DLD1 (cell line): ENCODE results near the gene SYT3.
"Not testable (repeated sequence)": the region's sequence is repeated elsewhere in the genome, so short reads cannot be mapped to it uniquely, and the experiment has no call there.

Source experiments
- in situ Hi-C: cut with HindIII; loops from 2 replicates; pipeline ENCODE4 v1.10.0; 2017; ENCODE audit warnings: low sequenced_read_pairs

The SYT3 gene

GRCh38 chr19:50606059-50606836, 33.4 kb downstream of the SYT3 start:
- in situ Hi-C loops, result not testable (repeated sequence)

GRCh38 chr19:50604264-50605073, 35.2 kb downstream of the SYT3 start:
- in situ Hi-C loops, result not testable (repeated sequence)

DNA sequence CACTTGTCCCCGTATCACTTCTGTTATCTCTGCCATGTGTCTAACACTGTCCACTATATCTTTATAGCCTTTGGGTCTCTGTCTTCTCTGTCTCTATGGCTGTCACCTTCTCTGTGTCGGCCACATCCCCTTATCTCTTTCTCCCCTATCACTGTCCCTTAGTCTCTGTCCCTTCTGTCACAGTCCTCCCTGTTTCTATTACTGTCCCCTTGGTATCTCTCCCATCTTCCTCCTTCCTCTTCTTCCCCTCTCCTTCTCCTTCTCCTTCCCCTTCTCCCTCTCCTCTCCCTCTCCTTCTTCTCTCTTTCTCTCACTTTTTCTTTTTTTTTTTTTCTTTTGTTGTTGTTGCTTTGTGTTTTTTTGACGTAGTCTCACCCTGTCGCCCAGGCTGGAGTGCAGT, 36.7 kb downstream of the SYT3 start:
- in situ Hi-C loops, result no loop called here

DNA sequence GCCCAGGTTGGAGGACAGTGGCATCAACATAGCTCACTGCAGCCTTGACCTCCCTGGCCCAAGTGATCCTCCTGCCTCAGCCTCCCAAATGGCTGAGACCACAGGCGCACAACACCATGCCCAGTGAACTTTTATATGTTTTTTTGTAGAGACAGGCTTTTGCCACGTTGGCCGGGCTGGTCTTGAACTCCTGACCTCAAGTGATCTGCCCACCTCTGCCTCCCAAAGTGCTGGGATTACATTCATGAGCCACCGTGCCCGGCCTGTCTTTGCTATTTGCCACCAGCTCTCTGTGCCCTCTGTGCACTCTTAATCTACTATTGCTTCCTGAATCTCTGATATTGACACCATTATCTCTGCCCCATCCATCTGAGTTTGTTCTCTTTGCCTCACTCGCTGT, 37.2 kb downstream of the SYT3 start:
- in situ Hi-C loops, result no loop called here

GRCh38 chr19:50602089-50602422, 37.6 kb downstream of the SYT3 start:
- in situ Hi-C loops, result no loop called here

DNA sequence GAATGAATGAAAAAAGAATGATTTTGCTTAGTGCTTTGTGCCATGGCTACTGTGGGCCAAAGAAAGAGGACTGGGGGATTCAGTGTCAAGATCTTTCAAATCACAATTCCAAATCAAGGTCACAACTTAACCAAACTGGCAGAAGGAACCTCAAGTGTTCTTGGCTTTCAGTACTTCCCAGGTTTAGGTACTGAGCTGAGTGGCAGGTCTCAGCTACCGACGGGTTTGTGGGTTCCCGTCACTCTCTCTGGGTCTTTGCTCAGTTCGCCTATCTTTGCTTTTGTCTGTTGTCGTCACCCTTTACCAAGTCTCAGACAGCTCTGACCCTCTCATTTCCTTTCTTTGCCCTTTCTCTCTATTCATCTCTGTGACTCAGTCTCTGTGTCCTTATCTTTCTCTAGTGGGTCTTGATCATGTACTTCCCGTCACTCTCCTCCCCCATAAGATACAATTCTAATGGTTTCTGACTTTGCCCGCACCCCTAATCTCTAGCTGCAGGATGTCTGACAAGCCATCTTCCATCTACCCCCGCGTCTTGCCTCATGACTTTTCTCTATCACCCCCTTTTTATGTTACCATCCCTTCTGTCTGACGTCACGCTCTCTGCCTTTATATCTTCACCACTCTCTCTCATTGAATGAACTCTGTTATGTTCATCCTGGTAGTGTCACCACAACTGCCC, 38.1 kb downstream of the SYT3 start:
- in situ Hi-C loops, result no loop called here

DNA sequence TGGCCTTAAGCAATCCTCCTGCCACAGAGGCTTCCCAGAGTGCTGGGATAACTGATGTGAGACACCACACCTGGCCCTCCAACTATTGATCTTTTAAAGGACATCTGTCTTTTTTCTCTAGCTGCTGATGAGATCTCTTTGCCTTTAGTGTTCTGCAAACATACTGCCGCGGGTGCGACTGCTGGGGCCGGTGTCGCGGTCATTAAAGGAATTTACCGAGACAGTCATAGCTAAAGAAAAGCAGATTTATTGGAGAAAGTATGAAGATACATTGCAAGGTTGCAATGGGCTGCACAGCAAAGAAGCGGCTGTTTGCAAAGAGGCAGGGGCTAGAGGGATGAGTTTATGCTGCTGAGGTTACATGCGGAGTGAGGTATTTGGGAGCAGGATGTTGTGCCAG, 40.3 kb downstream of the SYT3 start:
- in situ Hi-C loops, result no loop called here

GRCh38 chr19:50590191-50590590, 49.5 kb downstream of the SYT3 start:
- in situ Hi-C loops, result no loop called here

- in situ Hi-C loops, result not testable (repeated sequence)
Observed at GRCh38 chr19:50581795-50582660, 57.7 kb downstream of the SYT3 start.

- in situ Hi-C loops, result no loop called here
Observed at GRCh38 chr19:50580970-50581634, 58.6 kb downstream of the SYT3 start.

DNA sequence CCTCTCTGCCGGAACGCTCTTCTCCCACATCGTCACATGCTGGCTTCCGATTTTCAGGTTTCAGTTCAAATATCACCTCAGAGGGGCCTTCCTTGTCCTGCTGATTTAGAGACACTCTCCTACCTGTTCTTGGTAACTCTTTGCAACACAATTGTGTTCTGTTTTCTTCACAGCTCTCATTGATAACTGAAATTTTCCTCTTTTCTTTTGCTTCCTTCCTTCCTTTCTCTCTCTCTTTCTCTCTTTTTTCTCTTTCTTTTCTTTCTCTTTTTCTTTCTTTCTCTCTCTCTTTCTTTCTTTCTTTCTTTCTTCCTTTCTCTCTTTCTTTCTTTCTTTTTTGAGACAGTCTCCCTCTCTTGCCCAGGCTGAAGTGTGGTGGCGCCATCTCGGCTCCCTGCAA, 59.4 kb downstream of the SYT3 start:
- in situ Hi-C loops, result no loop called here

GRCh38 chr19:50576769-50577168, 62.9 kb downstream of the SYT3 start:
- in situ Hi-C loops, result not testable (repeated sequence)

GRCh38 chr19:50573741-50574461, 65.8 kb downstream of the SYT3 start:
- in situ Hi-C loops, result no loop called here
